Endodermal cell (in vitro differentiated cells): ENCODE data around the gene ALX4. TPM values are rescaled to one million over a fixed set of nuclear protein-coding genes. Genes with fewer than 3 reads are reported as not detected.

Source experiments
- DNase-seq: peaks from one replicate; pipeline ENCODE4 v3.0.0-alpha.2; 2017
- H3K27ac ChIP-seq: 2 replicates; pipeline ENCODE4 v1.5.1; 2013; ENCODE audit warnings: mild to moderate bottlenecking, low read depth, low read length, moderate library complexity
- H3K27me3 ChIP-seq: 2 replicates; pipeline ENCODE4 v1.6.1; 2013; ENCODE audit warnings: mild to moderate bottlenecking, low read length, moderate library complexity; ENCODE audit not compliant: insufficient read depth, control insufficient read depth, poor library complexity, severe bottlenecking
- H3K36me3 ChIP-seq: 2 replicates; pipeline ENCODE4 v1.7.0; 2013; ENCODE audit warnings: mild to moderate bottlenecking, low read length, moderate library complexity; ENCODE audit not compliant: control insufficient read depth, insufficient read depth
- H3K4me1 ChIP-seq: one replicate; pipeline ENCODE4 v1.7.0; 2013; ENCODE audit warnings: low read length; ENCODE audit not compliant: control insufficient read depth, insufficient read depth
- H3K4me3 ChIP-seq: 2 replicates; pipeline ENCODE4 v1.5.1; 2013; ENCODE audit warnings: mild to moderate bottlenecking, low read length, moderate library complexity
- H3K9ac ChIP-seq: 2 replicates; pipeline ENCODE4 v1.6.1; 2013; ENCODE audit warnings: mild to moderate bottlenecking, low read length, moderate library complexity; ENCODE audit not compliant: poor library complexity, severe bottlenecking; ENCODE audit errors: extremely low read depth
- H3K9me3 ChIP-seq: 2 replicates; pipeline ENCODE4 v1.6.1; 2013; ENCODE audit warnings: mild to moderate bottlenecking, low read length, moderate library complexity; ENCODE audit not compliant: control insufficient read depth
- H3K27ac Mint-ChIP-seq: 2 replicates; pipeline ENCODE4 v1.8.0; 2020; ENCODE audit warnings: mixed read lengths
- H3K27me3 Mint-ChIP-seq: 2 replicates; pipeline ENCODE4 v1.8.0; 2021; ENCODE audit warnings: mild to moderate bottlenecking, mixed read lengths; ENCODE audit not compliant: insufficient read depth
- H3K36me3 Mint-ChIP-seq: 2 replicates; pipeline ENCODE4 v1.8.0; 2020; ENCODE audit warnings: low read depth, mixed read lengths
- H3K4me1 Mint-ChIP-seq: 2 replicates; pipeline ENCODE4 v1.8.0; 2020; ENCODE audit warnings: mixed read lengths
- H3K4me3 Mint-ChIP-seq: 2 replicates; pipeline ENCODE4 v1.8.0; 2020; ENCODE audit warnings: mild to moderate bottlenecking, moderate library complexity, mixed read lengths
- H3K9me3 Mint-ChIP-seq: 2 replicates; pipeline ENCODE4 v1.8.0; 2020; ENCODE audit warnings: mild to moderate bottlenecking, mixed read lengths
- CTCF ChIP-seq: fragments of 200-600 bp; sonication (generic); conservative IDR thresholded peaks from 2 replicates; pipeline ENCODE4 v1.5.0; 2021; ENCODE audit warnings: antibody characterized with exemption, mild to moderate bottlenecking
- WGBS, 2 experiments: methylation state at CpG; one replicate each; pipeline versions ENCODE4 v1.1.5 to v1.1.7; 2013; ENCODE audit warnings: missing lambda C conversion rate in 2 of 2, mixed read lengths in 1 of 2; ENCODE audit not compliant: insufficient coverage in 1 of 2, insufficient read length in 1 of 2; 5-methylcytosine and 5-hydroxymethylcytosine counted together
- total RNA-seq, 2 donors: library from RNA; stranded (reverse); fragmentation: NEBNext Ultra II Directional in 1 of 2; extraction: Animal tissue kit (Norgen Biotek cat#: 25700) in 1 of 2; gene quantifications; 2 replicates in 1 of 2; 3 replicates in 1 of 2; pipeline ENCODE4 v1.2.1, GENCODE V29; 2021

Gene ALX4
- total RNA-seq, 2 donors from 2014 or later, result not detected

GRCh38 chr11:44357711-44358110 lies 47.8 kb upstream of the ALX4 start:
- Mint-ChIP-seq H3K9me3 (no peaks in the 10 kb centered on the region), H3K36me3 (no peaks in the 10 kb centered on the region), H3K27ac (no peak overlapping the region), H3K4me1 (no peaks in the 10 kb centered on the region), H3K4me3 (no peak overlapping the region), H3K27me3 (peaks cover 9% of the 10 kb centered on the region)
- Histone ChIP-seq H3K9ac (no peak overlapping the region), H3K27me3 (no peaks in the 10 kb centered on the region), H3K27ac (no peak overlapping the region), H3K4me3 (no peak overlapping the region), H3K36me3 (no peaks in the 10 kb centered on the region), H3K9me3 (no peaks in the 10 kb centered on the region), H3K4me1 (no peaks in the 10 kb centered on the region)
- WGBS, 2 experiments, result 97% methylated on average over 2 of the region's 3 CpGs; no CpG with 5 or more reads in 1 of the 2 experiments
- no peak for DNase-seq
- TF ChIP-seq CTCF, result no peak

GRCh38 chr11:44356351-44356750 lies 46.4 kb upstream of the ALX4 start:
- Histone ChIP-seq H3K4me1 (no peaks in the 10 kb centered on the region), H3K27me3 (no peaks in the 10 kb centered on the region), H3K4me3 (no peak overlapping the region), H3K9me3 (no peaks in the 10 kb centered on the region), H3K27ac (no peak overlapping the region), H3K9ac (no peak overlapping the region), H3K36me3 (no peaks in the 10 kb centered on the region)
- no peaks in the 10 kb centered on the region for H3K9me3 Mint-ChIP-seq
- no peak for DNase-seq
- H3K36me3 Mint-ChIP-seq, result no peaks in the 10 kb centered on the region
- H3K4me1 Mint-ChIP-seq, result no peaks in the 10 kb centered on the region
- no peak overlapping the region for H3K4me3 Mint-ChIP-seq
- TF ChIP-seq CTCF, result no peak
- WGBS, 2 experiments, result 94 to 100% methylated on average over 4 to 5 of the region's 5 CpGs
- H3K27ac Mint-ChIP-seq, result no peak overlapping the region
- no peaks in the 10 kb centered on the region for H3K27me3 Mint-ChIP-seq

GRCh38 chr11:44351898-44352498 lies 42.1 kb upstream of the ALX4 start:
- H3K9me3 ChIP-seq, result no peaks in the 10 kb centered on the region
- no peak overlapping the region for H3K4me3 ChIP-seq
- TF ChIP-seq CTCF, result peak; percentile 64
- Mint-ChIP-seq H3K9me3 (no peaks in the 10 kb centered on the region), H3K4me3 (no peak overlapping the region), H3K4me1 (no peaks in the 10 kb centered on the region), H3K27ac (no peak overlapping the region), H3K36me3 (no peaks in the 10 kb centered on the region), H3K27me3 (no peaks in the 10 kb centered on the region)
- no peaks in the 10 kb centered on the region for H3K4me1 ChIP-seq
- H3K36me3 ChIP-seq, result no peaks in the 10 kb centered on the region
- H3K27ac ChIP-seq, result no peak overlapping the region
- no peaks in the 10 kb centered on the region for H3K27me3 ChIP-seq
- H3K9ac ChIP-seq, result no peak overlapping the region
- no peak for DNase-seq
- WGBS, 2 experiments, result 67 to 71% methylated on average over 5 to 7 of the region's 7 CpGs
